KMS-11 (cell line): Measurements from ENCODE around the gene TENM3.

Source experiments
- H2AFZ ChIP-seq: fragments of 200-600 bp; sonication (generic); 2 replicates; pipeline ENCODE4 v1.6.1; 2016; ENCODE audit warnings: antibody characterized with exemption, mixed run types, low read depth
- H3K27ac ChIP-seq: fragments of 200-600 bp; sonication (generic); 2 replicates; pipeline ENCODE4 v1.6.1; 2016; ENCODE audit warnings: mild to moderate bottlenecking, mixed run types
- H3K27me3 ChIP-seq: fragments of 200-600 bp; sonication (generic); 2 replicates; pipeline ENCODE4 v1.6.1; 2017; ENCODE audit warnings: mild to moderate bottlenecking, low read depth, mixed run types, moderate library complexity; ENCODE audit not compliant: insufficient read depth
- H3K36me3 ChIP-seq: fragments of 200-600 bp; sonication (generic); 2 replicates; pipeline ENCODE4 v1.6.1; 2017; ENCODE audit warnings: mild to moderate bottlenecking, mixed run types; ENCODE audit not compliant: insufficient read depth
- H3K4me1 ChIP-seq: fragments of 200-600 bp; sonication (generic); 2 replicates; pipeline ENCODE4 v1.6.1; 2016; ENCODE audit warnings: mild to moderate bottlenecking, low read depth, mixed run types; ENCODE audit not compliant: poor library complexity, severe bottlenecking
- H3K4me2 ChIP-seq: fragments of 200-600 bp; sonication (generic); 2 replicates; pipeline ENCODE4 v1.7.0; 2016; ENCODE audit warnings: mild to moderate bottlenecking, mixed run types
- H3K4me3 ChIP-seq: fragments of 200-600 bp; sonication (generic); IDR thresholded peaks from 2 replicates; pipeline ENCODE4 v1.6.1; 2017; ENCODE audit warnings: low read depth, low read length, mixed read lengths; ENCODE audit not compliant: insufficient read depth
- H3K79me2 ChIP-seq: fragments of 200-600 bp; sonication (generic); 2 replicates; pipeline ENCODE4 v1.6.1; 2016; ENCODE audit warnings: low read depth, mixed run types; ENCODE audit not compliant: insufficient read depth
- H3K9ac ChIP-seq: fragments of 200-600 bp; sonication (generic); 2 replicates; pipeline ENCODE4 v1.6.1; 2016; ENCODE audit warnings: mild to moderate bottlenecking, mixed run types
- H4K20me1 ChIP-seq: fragments of 200-600 bp; sonication (generic); 2 replicates; pipeline ENCODE4 v1.6.1; 2016; ENCODE audit warnings: mild to moderate bottlenecking, mixed run types; ENCODE audit not compliant: insufficient read depth
- TF ChIP-seq, protein P1 (sequence below): fragments of 200-600 bp; sonication (generic); conservative IDR thresholded peaks from 2 replicates; pipeline ENCODE4 v1.6.1; 2017; ENCODE audit warnings: low read depth, mild to moderate bottlenecking, antibody characterized with exemption, low read length, moderate library complexity, mixed read lengths

Gene TENM3

DNA sequence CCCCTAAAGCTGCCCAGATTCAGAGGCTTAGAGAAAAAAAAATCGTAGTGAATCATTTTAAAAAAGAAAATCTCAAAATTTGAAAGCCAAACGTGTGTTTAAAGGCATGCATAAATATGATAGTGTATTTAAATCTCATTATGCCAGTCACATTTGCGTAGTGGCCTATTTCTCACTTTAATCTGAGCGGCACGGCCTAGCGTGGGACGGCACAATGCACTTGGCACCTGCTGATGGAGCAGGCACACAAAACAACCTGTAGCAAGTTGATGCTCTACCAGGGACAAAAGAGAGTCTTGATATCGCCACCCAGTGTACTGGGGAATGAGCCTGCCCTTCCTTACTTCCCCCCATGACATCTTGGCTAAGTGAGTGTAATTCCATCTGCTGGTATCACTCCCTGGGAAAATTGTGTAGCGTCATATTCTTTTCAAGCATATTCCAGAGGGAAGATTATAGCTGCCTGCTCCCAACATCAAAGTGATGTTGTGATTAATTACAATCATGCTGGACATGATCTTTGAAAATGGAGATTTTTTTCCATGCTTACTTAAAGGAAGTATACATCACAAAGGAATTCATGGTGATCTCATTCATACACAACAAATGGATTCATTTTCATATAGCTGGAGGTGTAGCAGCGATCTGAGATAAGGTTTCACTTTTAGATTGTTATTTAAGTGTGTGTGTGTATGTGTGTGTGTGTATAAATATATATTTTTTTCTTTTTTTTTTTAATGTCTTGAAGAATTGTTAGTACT lies 535.2 kb downstream of the TENM3 start:
- Histone ChIP-seq H4K20me1 (no peaks in the 10 kb centered on the region), H3K27ac (no peak overlapping the region), H3K9ac (no peak overlapping the region), H3K4me3 (no peak overlapping the region), H3K79me2 (no peaks in the 10 kb centered on the region), H3K4me2 (no peak overlapping the region), H3K27me3 (no peaks in the 10 kb centered on the region), H3K36me3 (no peaks in the 10 kb centered on the region), H2AFZ (no peak overlapping the region), H3K4me1 (no peaks in the 10 kb centered on the region)
- TF ChIP-seq, protein P1, sequence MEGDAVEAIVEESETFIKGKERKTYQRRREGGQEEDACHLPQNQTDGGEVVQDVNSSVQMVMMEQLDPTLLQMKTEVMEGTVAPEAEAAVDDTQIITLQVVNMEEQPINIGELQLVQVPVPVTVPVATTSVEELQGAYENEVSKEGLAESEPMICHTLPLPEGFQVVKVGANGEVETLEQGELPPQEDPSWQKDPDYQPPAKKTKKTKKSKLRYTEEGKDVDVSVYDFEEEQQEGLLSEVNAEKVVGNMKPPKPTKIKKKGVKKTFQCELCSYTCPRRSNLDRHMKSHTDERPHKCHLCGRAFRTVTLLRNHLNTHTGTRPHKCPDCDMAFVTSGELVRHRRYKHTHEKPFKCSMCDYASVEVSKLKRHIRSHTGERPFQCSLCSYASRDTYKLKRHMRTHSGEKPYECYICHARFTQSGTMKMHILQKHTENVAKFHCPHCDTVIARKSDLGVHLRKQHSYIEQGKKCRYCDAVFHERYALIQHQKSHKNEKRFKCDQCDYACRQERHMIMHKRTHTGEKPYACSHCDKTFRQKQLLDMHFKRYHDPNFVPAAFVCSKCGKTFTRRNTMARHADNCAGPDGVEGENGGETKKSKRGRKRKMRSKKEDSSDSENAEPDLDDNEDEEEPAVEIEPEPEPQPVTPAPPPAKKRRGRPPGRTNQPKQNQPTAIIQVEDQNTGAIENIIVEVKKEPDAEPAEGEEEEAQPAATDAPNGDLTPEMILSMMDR, result no peak

DNA sequence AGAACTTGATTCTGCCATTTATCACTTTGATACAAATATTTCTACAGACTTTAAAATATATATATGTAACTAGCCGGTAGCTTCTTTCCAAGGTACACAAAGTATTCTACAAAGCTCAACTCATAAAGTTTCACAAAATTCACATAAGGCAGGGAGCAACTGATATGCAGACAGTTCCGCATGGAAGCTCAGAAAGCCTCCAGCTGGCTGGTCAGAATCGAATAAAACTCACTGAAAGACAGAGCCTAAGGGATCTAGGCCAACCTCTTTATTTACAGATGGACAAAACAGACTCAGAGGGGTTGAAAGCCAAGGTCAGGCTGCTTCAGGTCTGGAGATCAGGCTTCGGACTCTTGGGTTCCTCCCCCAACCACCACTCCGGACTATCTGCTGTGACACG lies 543.8 kb downstream of the TENM3 start:
- H4K20me1 ChIP-seq, result no peaks in the 10 kb centered on the region
- H3K79me2 ChIP-seq, result no peaks in the 10 kb centered on the region
- TF ChIP-seq, protein P1, result no peak
- no peak overlapping the region for H3K27ac ChIP-seq
- no peaks in the 10 kb centered on the region for H3K27me3 ChIP-seq
- no peak overlapping the region for H2AFZ ChIP-seq
- H3K36me3 ChIP-seq, result no peaks in the 10 kb centered on the region
- H3K4me2 ChIP-seq, result no peak overlapping the region
- no peak overlapping the region for H3K9ac ChIP-seq
- no peak overlapping the region for H3K4me3 ChIP-seq
- H3K4me1 ChIP-seq, result no peaks in the 10 kb centered on the region

DNA sequence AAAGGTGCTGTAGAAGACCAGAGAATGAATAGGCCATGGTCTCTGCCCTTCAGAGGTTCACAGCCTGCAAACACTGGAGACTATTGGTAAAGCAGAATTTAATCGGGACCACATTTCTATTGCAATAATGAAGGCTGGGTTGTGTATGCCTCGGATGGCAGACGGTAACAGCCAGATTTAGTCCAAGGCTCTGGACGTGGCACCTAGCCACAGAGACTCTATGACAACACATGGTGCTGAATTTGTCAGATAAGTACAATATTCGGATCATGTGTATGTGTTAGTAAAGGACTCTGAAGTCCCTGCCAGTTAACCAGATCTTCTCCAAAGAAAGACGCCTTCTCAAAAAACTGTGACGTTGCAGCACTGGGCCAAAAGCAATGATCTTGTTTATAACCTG lies 545.0 kb downstream of the TENM3 start:
- Histone ChIP-seq H3K79me2 (no peaks in the 10 kb centered on the region), H3K9ac (no peak overlapping the region), H3K27me3 (no peaks in the 10 kb centered on the region), H3K4me2 (no peak overlapping the region), H3K4me1 (no peaks in the 10 kb centered on the region), H4K20me1 (no peaks in the 10 kb centered on the region), H3K27ac (no peak overlapping the region), H2AFZ (no peak overlapping the region), H3K36me3 (no peaks in the 10 kb centered on the region), H3K4me3 (no peak overlapping the region)
- TF ChIP-seq, protein P1, result no peak

DNA sequence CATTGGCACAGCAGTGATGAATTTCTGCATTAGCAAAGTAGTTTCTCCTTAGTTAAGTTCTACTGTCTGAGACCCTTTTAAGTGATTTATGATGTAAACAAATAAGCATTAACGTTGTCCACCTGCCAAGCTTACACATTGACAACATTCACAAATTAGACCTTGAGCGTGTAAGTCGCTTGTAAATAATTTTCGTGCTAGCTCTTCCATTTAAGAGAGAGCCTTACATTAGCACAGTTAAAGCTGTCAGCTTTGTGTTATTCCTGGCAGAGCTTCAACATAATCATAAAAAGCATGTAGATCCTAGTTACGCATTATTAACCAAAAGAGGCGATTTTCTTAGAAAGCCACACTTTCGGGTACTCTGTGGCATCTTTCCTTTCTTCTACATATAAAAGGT lies 546.3 kb downstream of the TENM3 start:
- Histone ChIP-seq H3K27me3 (no peaks in the 10 kb centered on the region), H2AFZ (no peak overlapping the region), H3K4me2 (no peak overlapping the region), H3K4me3 (no peak overlapping the region), H3K27ac (no peak overlapping the region), H3K36me3 (no peaks in the 10 kb centered on the region), H3K4me1 (no peaks in the 10 kb centered on the region), H4K20me1 (no peaks in the 10 kb centered on the region), H3K79me2 (no peaks in the 10 kb centered on the region), H3K9ac (no peak overlapping the region)
- TF ChIP-seq, protein P1, result no peak
